Muscle layer of colon (tissue), 2 donors: ENCODE data around the gene PPP2R5E.

Experiments
- H3K27ac ChIP-seq: one replicate; pipeline ENCODE4 v1.7.0; 2013; ENCODE audit warnings: low read depth, mild to moderate bottlenecking, low read length, moderate library complexity
- H3K27me3 ChIP-seq, 2 donors: one replicate each; pipeline ENCODE4 v1.7.0; 2013; ENCODE audit warnings: low read length in 2 of 2, mild to moderate bottlenecking in 2 of 2; ENCODE audit not compliant: insufficient read depth in 2 of 2, control insufficient read depth in 1 of 2
- H3K36me3 ChIP-seq: one replicate; pipeline ENCODE4 v1.7.0; 2013; ENCODE audit warnings: mild to moderate bottlenecking, low read length; ENCODE audit not compliant: insufficient read depth
- H3K4me1 ChIP-seq: one replicate; pipeline ENCODE4 v1.7.0; 2013; ENCODE audit warnings: mild to moderate bottlenecking, low read length; ENCODE audit not compliant: insufficient read depth
- H3K4me3 ChIP-seq, 2 donors: one replicate each; pipeline ENCODE4 v1.7.0; 2013; ENCODE audit warnings: low read length in 2 of 2, low read depth in 1 of 2, mild to moderate bottlenecking in 1 of 2, moderate library complexity in 1 of 2
- H3K9ac ChIP-seq: one replicate; pipeline ENCODE4 v1.7.0; 2013; ENCODE audit warnings: low read length
- H3K9me3 ChIP-seq: one replicate; pipeline ENCODE4 v1.7.0; 2013; ENCODE audit warnings: mild to moderate bottlenecking, low read length
- donor health status: abdominal sarcoma.
- donor health status: Adenocarcinoma of cecum.

Gene PPP2R5E

DNA sequence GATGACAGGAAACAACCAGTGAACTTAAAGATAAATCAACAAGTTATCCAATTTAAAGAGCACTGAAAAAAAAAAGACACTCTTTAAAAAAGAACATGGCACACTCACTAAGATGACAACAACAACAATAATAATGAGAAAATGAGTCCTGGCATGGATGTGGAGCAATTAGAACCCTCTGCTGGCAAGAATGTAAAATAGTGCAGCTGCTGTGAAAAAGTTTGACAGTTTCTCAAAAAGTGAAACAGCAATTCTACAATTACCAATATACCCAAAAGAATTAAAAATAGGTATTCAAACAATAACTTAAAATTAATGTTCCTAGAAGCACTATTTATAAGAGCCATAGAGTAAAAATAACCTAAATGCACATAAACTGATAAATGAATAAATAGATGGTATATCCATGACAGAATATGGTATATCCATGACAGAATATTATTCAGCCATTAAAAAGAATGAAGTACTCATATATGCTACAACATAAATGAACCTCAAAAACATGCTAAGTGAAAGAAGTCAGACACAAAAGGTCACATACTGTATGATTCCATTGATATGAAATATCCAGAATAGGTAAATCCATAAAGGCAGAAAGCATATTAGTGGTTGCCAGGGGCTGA is 175.3 kb downstream of the PPP2R5E start:
- no peaks in the 10 kb centered on the region for H3K4me1 ChIP-seq
- H3K27me3 ChIP-seq = no peaks in the 10 kb centered on the region
- H3K4me3 ChIP-seq = no peak overlapping the region
- no peaks in the 10 kb centered on the region for H3K36me3 ChIP-seq
- H3K27ac ChIP-seq = no peak overlapping the region
- H3K9ac ChIP-seq = no peak overlapping the region
- no peaks in the 10 kb centered on the region for H3K9me3 ChIP-seq

DNA sequence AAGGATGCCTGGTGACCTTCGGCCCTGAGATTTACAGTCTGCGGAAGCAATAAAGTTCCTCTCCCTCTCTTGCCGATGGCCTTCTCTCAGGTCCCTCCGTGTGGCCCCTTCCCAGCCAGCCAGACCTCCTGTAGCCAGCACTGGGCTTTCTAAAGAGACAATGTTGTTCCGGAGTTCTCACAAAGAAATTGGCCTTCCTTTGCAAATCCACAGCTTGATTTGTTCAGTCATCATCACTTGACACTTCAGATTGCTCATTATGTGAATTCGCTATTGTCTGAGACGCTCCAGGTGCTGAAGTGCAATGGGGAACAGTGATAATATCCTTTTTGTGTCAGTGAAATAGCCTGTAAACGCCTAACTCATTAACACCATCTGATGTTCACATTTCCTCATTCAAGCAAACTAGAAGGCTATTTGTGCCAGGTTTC is 180.8 kb downstream of the PPP2R5E start:
- H3K4me3 ChIP-seq = no peak overlapping the region
- no peaks in the 10 kb centered on the region for H3K9me3 ChIP-seq
- H3K4me1 ChIP-seq = no peaks in the 10 kb centered on the region
- no peak overlapping the region for H3K9ac ChIP-seq
- no peaks in the 10 kb centered on the region for H3K36me3 ChIP-seq
- H3K27ac ChIP-seq = no peak overlapping the region
- no peaks in the 10 kb centered on the region for H3K27me3 ChIP-seq

DNA sequence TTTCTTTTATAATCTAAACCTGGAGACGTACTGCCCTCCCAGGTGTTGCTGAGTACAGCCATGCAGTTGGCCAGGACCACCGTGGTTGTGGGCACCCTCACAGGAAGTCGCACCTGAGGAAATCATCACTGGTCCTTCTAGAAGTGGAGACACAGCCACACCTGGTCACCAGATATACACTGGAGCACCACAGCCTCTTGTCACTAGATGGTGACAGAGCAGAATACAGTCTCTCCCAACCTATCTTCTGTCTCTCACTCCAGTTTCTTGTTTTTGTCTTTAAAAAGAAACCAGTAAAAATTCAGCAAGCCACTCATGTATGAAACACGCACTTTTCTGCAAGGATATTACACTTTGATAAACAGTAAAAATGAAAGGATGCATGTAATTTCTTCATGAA is 181.4 kb downstream of the PPP2R5E start:
- Histone ChIP-seq H3K4me3 (no peak overlapping the region), H3K4me1 (no peaks in the 10 kb centered on the region), H3K9me3 (no peaks in the 10 kb centered on the region), H3K36me3 (no peaks in the 10 kb centered on the region), H3K27me3 (no peaks in the 10 kb centered on the region), H3K27ac (no peak overlapping the region), H3K9ac (no peak overlapping the region)

DNA sequence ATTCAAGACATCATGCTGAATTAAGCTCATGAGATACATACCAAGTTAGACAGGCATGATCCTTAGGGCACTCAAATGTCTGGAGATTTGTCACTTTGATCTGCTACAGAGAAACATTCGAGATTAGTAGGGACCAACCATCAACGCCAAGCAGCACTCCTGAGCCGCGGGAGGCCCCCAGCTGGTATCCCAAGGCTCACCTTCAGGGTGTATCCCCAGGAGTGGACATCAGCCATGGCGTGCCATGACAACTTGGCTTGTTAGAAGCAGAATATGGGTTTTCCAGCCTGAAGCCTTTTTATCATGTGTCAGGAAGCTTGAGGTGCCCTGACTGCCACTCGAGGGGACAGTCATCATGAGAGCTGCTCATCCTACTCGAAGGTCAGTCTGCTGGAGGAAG is 185.3 kb downstream of the PPP2R5E start:
- Histone ChIP-seq H3K9ac (no peak overlapping the region), H3K27ac (no peak overlapping the region), H3K9me3 (no peaks in the 10 kb centered on the region), H3K27me3 (no peaks in the 10 kb centered on the region), H3K4me1 (no peaks in the 10 kb centered on the region), H3K36me3 (no peaks in the 10 kb centered on the region), H3K4me3 (no peak overlapping the region)

DNA sequence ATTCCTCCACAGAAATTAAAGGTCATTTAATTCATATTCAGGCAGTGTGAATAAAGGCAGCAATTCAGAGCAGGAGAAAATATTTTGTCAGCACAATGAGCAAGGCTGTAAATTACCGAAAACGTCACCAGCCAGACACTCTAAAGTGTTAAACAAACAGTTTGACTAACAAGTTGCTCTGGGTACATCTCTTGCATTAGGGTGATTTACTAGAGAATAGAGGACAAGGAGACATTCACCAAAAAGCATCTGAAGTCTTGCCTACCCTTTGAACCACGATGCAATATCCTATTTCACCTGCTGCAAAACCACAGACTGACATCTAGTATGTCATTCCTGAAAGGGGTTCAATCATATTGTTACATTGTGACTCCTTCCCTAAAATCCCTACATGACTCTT is 197.4 kb downstream of the PPP2R5E start:
- no peaks in the 10 kb centered on the region for H3K9me3 ChIP-seq
- H3K36me3 ChIP-seq = no peaks in the 10 kb centered on the region
- H3K27me3 ChIP-seq = no peaks in the 10 kb centered on the region
- no peak overlapping the region for H3K27ac ChIP-seq
- H3K9ac ChIP-seq = no peak overlapping the region
- no peaks in the 10 kb centered on the region for H3K4me1 ChIP-seq
- no peak overlapping the region for H3K4me3 ChIP-seq

DNA sequence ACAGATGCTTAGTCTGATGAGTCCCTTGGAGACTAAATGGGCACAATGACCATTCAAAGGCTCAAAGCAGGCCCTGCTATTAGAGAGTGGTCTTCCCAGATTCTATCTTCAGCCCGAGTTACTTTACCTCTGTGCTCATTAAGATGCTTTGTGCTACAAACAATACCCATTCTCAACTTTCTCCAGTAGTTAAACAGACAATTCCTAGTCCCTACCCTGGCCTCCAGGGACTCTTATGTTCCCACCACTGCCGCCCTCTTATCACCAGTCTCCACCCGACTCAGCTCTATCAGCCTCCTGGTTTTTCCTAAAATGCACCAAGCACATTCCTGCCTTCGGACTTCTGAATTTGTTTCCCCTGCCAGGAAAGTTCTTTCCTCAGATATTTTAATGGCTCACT is 198.8 kb downstream of the PPP2R5E start:
- Histone ChIP-seq H3K36me3 (no peaks in the 10 kb centered on the region), H3K4me3 (no peak overlapping the region), H3K27ac (no peak overlapping the region), H3K4me1 (no peaks in the 10 kb centered on the region), H3K9me3 (no peaks in the 10 kb centered on the region), H3K27me3 (no peaks in the 10 kb centered on the region), H3K9ac (no peak overlapping the region)

DNA sequence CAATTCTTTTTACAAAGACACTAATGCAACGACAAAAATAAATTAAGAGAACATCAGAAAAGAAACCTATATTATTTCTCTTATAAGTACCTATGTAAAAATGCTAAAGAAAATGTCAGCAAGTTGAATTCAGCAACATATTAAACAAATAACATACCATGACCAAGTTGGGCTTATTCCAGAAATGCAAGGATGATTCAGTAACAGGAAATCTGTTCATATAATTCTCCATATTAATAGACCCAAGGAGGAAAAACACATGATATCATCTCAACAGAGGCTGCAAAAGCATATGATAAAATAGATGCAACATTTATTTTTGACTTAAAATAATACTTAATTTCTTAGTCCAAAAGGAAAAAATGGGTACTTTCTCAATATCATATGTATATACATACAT is 199.3 kb downstream of the PPP2R5E start:
- Histone ChIP-seq H3K9ac (no peak overlapping the region), H3K4me1 (no peaks in the 10 kb centered on the region), H3K36me3 (no peaks in the 10 kb centered on the region), H3K9me3 (no peaks in the 10 kb centered on the region), H3K4me3 (no peak overlapping the region), H3K27me3 (no peaks in the 10 kb centered on the region), H3K27ac (no peak overlapping the region)

DNA sequence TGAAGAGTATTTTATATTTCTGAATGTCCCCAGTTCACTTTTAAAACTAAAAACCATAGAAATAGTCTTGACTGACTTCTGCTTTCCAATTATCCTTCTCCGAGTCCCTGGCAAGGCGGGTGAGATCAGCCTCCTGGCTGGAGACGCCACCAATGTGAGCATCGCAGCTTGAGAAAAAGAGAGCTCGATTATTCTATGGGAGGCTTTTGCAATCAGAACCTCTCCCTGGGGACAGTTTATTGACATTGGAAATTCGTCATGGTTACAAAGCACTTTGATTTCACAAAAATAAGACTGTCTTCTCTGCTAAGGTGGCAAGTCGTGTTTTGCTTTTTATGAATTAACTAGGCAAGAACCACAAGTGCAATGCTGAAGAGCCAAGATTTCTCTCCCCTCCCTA is 200.8 kb downstream of the PPP2R5E start:
- H3K36me3 ChIP-seq = no peaks in the 10 kb centered on the region
- H3K4me1 ChIP-seq = no peaks in the 10 kb centered on the region
- H3K9me3 ChIP-seq = no peaks in the 10 kb centered on the region
- H3K27me3 ChIP-seq = no peaks in the 10 kb centered on the region
- no peak overlapping the region for H3K27ac ChIP-seq
- no peak overlapping the region for H3K9ac ChIP-seq
- no peak overlapping the region for H3K4me3 ChIP-seq

DNA sequence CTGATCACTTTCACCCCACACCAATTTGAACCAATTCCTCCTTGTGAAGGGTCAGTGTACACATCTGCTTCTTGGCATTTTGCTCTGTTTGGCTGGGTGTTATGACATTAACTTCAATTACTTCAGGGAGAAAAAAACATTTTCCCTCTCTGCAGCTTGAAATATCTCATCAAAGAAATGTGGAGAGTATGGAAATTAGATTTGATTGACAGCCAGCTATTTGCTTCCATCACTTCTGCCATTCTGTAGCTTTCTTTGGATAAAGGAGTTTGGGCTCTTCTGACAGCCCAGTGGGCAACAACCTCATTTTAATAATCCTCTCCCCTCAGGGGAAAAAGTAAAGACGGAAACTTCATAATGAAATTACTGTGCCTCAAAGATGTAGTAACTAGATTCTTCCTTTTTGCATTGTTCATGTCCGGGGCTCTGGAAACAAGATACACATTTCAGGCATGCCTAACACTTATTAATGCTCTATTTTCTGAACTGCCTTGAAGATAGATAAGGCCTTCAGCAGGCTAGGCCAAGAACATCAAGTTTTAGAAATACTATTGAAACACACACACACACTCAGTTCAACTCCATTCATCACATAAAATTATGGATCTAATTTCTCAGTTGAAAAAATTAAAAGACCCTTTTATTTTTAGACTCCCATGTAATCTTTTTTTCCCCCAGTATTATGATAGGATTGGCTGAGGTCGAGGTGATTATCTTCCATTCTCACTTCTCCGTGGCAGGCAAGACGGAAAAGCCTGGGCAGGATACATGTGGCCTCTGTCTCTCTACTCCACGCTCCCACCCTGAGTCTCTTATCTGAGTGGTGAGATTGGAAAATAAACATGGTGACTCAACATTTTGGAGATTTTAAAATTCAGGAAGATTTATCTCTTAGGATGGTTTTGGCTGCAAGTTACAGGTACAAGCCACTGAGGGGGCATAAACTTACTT is 214.1 kb downstream of the PPP2R5E start:
- H3K4me3 ChIP-seq = no peak overlapping the region
- no peaks in the 10 kb centered on the region for H3K27me3 ChIP-seq
- no peaks in the 10 kb centered on the region for H3K36me3 ChIP-seq
- no peaks in the 10 kb centered on the region for H3K9me3 ChIP-seq
- H3K4me1 ChIP-seq = no peaks in the 10 kb centered on the region
- no peak overlapping the region for H3K27ac ChIP-seq
- no peak overlapping the region for H3K9ac ChIP-seq

DNA sequence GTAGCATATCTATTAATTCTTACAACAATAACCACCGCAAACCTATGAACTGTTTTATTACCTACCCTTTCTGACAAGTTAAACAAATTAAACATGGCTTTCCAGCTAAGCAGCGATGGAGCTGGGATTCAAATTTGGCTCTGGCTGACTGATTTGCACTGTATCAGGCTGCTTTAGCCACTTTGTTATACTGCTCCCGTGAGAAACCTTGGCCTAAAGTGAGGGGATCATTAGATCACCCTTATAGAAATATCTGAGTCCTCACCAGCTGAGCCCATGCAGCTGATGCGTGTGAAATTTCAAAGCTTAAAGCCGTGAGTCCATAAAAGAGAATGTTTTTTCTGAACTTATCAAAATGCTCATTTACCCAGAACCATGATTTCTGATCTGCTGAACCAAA is 216.3 kb downstream of the PPP2R5E start:
- H3K4me3 ChIP-seq = no peak overlapping the region
- no peak overlapping the region for H3K9ac ChIP-seq
- H3K27me3 ChIP-seq = no peaks in the 10 kb centered on the region
- no peak overlapping the region for H3K27ac ChIP-seq
- no peaks in the 10 kb centered on the region for H3K4me1 ChIP-seq
- H3K36me3 ChIP-seq = no peaks in the 10 kb centered on the region
- H3K9me3 ChIP-seq = no peaks in the 10 kb centered on the region

DNA sequence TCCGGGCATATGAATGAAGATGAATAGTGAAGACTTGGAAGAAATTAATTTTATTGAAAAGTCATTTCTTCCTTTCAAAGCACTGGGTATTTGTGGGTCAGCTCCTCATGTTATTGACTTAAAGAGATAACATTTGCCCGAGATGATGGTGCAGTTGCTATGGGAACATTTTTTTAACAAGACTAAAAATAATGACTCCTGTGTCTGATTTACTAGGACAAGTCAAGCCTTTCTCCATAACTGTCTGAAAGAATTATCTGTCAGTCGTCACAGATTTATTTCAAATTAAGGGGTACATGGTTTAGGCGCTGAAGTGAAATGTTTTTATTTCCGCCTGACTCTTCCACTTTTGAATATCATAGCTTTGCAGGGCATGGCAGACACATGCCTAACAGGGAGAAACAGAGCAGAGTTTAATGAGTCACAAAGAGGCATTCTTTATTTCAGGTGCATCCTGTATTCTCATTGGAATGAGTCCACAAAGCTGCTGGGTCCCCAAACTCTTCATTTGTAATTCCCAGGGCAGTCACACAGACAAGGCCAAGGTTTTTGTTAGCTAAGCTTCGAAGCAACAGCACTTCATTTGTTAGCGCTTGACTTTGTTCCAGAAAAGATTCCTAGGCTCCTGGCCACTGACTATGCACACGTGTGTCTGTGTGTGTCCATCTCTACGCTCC is 220.1 kb downstream of the PPP2R5E start:
- Histone ChIP-seq H3K4me1 (no peaks in the 10 kb centered on the region), H3K36me3 (no peaks in the 10 kb centered on the region), H3K27me3 (no peaks in the 10 kb centered on the region), H3K9me3 (no peaks in the 10 kb centered on the region), H3K4me3 (no peak overlapping the region), H3K9ac (no peak overlapping the region), H3K27ac (no peak overlapping the region)
